ENCODE data around the gene SNX15. TPM values are rescaled to one million over a fixed set of nuclear protein-coding genes. Genes with fewer than 3 reads are reported as not detected.

Gene SNX15
- total and polyA plus RNA-seq, 4 donors: 16.2 to 28.4 (median 18.9) TPM

DNA sequence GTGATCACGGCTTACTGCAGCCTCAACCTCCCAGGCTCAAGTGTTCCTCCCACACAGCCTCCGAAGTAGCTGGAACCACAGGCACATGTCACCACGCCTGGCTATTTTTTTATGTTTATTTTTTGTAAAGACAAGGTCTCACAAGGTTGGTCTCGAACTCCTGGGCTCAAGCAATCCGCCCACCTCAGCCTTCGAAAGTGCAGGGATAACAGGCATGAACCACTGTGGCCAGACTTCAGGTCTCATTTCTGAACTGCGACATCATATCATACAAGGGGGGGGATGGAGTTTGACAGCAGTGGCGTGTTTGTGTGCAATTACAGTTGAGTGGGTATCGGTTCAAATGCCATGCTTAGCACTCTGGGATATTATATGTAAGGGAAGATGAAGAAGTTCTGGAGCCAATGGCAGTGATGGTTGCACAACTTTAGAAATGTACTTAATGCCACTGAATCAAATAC is 24.2 kb downstream of the SNX15 start:
- Histone ChIP-seq H3K4me1 (ENCODE audit: control insufficient read depth in 5 of 5, insufficient read depth in 5 of 5, low read length in 5 of 5) (peaks cover 0 to 10% (median 0%) of the 10 kb centered on the region in 5 donors), H3K9ac (ENCODE audit: insufficient read depth in 1 of 2, low read length in 2 of 2) (no peak overlapping the region), H3K27ac (ENCODE audit: low read depth in 1 of 2, low read length in 1 of 2) (no peak overlapping the region), H3K36me3 (ENCODE audit: control insufficient read depth in 4 of 4, insufficient read depth in 4 of 4, low read length in 4 of 4) (no peaks in the 10 kb centered on the region), H3K9me3 (ENCODE audit: control insufficient read depth in 4 of 4, insufficient read depth in 3 of 4, low read length in 3 of 4) (no peaks in the 10 kb centered on the region), H3K27me3 (ENCODE audit: control insufficient read depth in 3 of 3, insufficient read depth in 3 of 3, low read length in 2 of 3) (no peaks in the 10 kb centered on the region), H3K4me3 (no peak overlapping the region)
- ATAC-seq (ENCODE audit: insufficient read depth, low FRiP score): no peak
- TF ChIP-seq, protein P1, sequence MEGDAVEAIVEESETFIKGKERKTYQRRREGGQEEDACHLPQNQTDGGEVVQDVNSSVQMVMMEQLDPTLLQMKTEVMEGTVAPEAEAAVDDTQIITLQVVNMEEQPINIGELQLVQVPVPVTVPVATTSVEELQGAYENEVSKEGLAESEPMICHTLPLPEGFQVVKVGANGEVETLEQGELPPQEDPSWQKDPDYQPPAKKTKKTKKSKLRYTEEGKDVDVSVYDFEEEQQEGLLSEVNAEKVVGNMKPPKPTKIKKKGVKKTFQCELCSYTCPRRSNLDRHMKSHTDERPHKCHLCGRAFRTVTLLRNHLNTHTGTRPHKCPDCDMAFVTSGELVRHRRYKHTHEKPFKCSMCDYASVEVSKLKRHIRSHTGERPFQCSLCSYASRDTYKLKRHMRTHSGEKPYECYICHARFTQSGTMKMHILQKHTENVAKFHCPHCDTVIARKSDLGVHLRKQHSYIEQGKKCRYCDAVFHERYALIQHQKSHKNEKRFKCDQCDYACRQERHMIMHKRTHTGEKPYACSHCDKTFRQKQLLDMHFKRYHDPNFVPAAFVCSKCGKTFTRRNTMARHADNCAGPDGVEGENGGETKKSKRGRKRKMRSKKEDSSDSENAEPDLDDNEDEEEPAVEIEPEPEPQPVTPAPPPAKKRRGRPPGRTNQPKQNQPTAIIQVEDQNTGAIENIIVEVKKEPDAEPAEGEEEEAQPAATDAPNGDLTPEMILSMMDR (IDR thresholded peaks at IDR 0.05; ENCODE audit: control extremely low read depth, extremely low read depth): no peak
- no peak for DNase-seq
- 75 to 88% methylated on average over 9 of the region's 9 CpGs for WGBS, 2 donors

DNA sequence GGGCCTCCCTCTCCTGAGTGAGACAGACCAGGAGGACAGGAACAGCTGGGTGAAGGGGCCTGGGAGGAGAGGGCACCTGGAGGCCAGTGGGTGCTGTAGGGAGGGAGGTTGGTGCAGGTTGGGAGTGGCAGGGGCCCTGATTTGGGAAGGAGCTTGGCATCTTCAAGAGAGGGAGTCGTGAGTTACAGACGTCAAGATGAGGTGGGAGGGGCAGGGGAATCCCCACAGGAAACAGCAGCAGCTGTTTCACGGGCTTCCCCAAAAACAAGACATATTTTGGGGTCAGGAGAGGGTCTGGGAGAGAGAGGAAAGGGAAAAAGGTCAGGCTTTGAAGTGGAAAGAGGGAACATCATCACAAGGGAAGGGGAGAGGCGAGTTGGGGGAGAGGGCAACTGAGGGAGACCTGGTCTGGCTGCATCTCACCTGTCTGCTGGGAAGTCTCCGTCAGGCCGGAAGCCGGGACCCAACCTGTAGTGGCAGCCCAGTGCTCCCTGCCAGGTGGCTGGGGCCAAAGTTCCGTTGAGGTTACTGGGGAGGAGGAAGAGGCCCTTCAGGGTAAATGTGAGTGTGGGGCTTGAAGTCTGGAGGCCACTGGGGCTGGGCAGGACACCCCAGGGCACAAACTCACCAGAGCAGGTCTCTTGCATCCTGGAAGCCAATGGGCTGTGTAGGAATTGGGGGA is 26.7 kb downstream of the SNX15 start:
- no peak for DNase-seq
- TF ChIP-seq, protein P1 (IDR thresholded peaks at IDR 0.05; ENCODE audit: control extremely low read depth, extremely low read depth): no peak
- H3K4me1 ChIP-seq (ENCODE audit: control insufficient read depth in 5 of 5, insufficient read depth in 5 of 5, low read length in 5 of 5): no peaks in the 10 kb centered on the region
- no peak for ATAC-seq (ENCODE audit: insufficient read depth, low FRiP score)
- H3K9ac ChIP-seq (ENCODE audit: insufficient read depth in 1 of 2, low read length in 2 of 2): no peak overlapping the region
- H3K27me3 ChIP-seq (ENCODE audit: control insufficient read depth in 3 of 3, insufficient read depth in 3 of 3, low read length in 2 of 3): no peaks in the 10 kb centered on the region
- WGBS, 2 donors: 19 to 35% methylated on average over 8 of the region's 8 CpGs
- no peak overlapping the region for H3K4me3 ChIP-seq
- no peak overlapping the region for H3K27ac ChIP-seq (ENCODE audit: low read depth in 1 of 2, low read length in 1 of 2)
- H3K9me3 ChIP-seq (ENCODE audit: control insufficient read depth in 4 of 4, insufficient read depth in 3 of 4, low read length in 3 of 4): no peaks in the 10 kb centered on the region
- H3K36me3 ChIP-seq (ENCODE audit: control insufficient read depth in 4 of 4, insufficient read depth in 4 of 4, low read length in 4 of 4): no peaks in the 10 kb centered on the region

DNA sequence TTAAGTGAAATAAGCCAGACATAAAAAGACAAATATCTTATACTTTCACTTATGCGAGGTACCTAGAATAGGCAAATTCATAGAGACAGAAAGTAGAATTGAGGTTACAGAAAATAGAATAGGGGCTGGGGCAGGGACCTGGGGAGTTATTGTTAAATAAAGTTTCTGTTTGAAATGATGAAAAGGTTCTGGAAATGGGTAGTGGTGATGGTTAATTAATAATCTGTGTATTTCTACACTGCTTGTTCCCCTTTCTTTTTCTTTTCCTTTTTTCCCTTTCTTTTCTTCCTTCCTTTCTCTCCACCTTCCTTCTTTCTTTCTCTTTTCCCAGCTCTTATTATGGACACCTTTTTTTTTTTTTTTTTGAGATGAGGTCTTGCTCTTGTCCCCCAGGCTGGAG is 28.3 kb downstream of the SNX15 start:
- no peak for DNase-seq
- 78 to 85% methylated on average over 1 of the region's 1 CpG for WGBS, 2 donors
- TF ChIP-seq, protein P1 (IDR thresholded peaks at IDR 0.05; ENCODE audit: control extremely low read depth, extremely low read depth): no peak
- no peak overlapping the region for H3K4me3 ChIP-seq
- H3K36me3 ChIP-seq (ENCODE audit: control insufficient read depth in 4 of 4, insufficient read depth in 4 of 4, low read length in 4 of 4): no peaks in the 10 kb centered on the region
- H3K4me1 ChIP-seq (ENCODE audit: control insufficient read depth in 5 of 5, insufficient read depth in 5 of 5, low read length in 5 of 5): no peaks in the 10 kb centered on the region
- H3K27me3 ChIP-seq (ENCODE audit: control insufficient read depth in 3 of 3, insufficient read depth in 3 of 3, low read length in 2 of 3): no peaks in the 10 kb centered on the region
- no peak overlapping the region for H3K27ac ChIP-seq (ENCODE audit: low read depth in 1 of 2, low read length in 1 of 2)
- H3K9ac ChIP-seq (ENCODE audit: insufficient read depth in 1 of 2, low read length in 2 of 2): no peak overlapping the region
- no peaks in the 10 kb centered on the region for H3K9me3 ChIP-seq (ENCODE audit: control insufficient read depth in 4 of 4, insufficient read depth in 3 of 4, low read length in 3 of 4)
- ATAC-seq (ENCODE audit: insufficient read depth, low FRiP score): no peak

DNA sequence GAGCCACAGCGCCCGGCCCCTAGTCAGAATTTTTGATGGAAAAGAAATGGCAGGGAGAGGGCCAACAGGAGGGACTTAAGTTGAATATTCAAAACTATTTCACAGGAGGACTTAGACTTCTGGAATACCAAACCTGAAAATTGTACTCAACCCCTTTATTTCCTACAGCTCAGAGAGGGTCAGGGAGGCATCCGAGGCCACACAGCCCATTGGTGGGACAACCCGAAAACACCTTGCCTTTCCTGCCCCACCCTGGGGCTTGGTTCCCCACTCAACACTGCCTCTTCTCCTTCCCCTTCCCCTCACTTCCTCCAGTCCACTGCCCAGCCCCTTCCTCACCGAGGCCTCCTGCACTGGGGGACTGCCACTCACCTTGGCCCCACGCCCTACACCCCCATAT is 29.8 kb downstream of the SNX15 start:
- DNase-seq: no peak
- H3K9me3 ChIP-seq (ENCODE audit: control insufficient read depth in 4 of 4, insufficient read depth in 3 of 4, low read length in 3 of 4): no peaks in the 10 kb centered on the region
- ATAC-seq (ENCODE audit: insufficient read depth, low FRiP score): no peak
- H3K4me1 ChIP-seq (ENCODE audit: control insufficient read depth in 5 of 5, insufficient read depth in 5 of 5, low read length in 5 of 5): no peaks in the 10 kb centered on the region
- H3K36me3 ChIP-seq (ENCODE audit: control insufficient read depth in 4 of 4, insufficient read depth in 4 of 4, low read length in 4 of 4): no peaks in the 10 kb centered on the region
- WGBS, 2 donors: 86 to 89% methylated on average over 6 of the region's 6 CpGs
- H3K9ac ChIP-seq (ENCODE audit: insufficient read depth in 1 of 2, low read length in 2 of 2): no peak overlapping the region
- no peak overlapping the region for H3K27ac ChIP-seq (ENCODE audit: low read depth in 1 of 2, low read length in 1 of 2)
- no peaks in the 10 kb centered on the region for H3K27me3 ChIP-seq (ENCODE audit: control insufficient read depth in 3 of 3, insufficient read depth in 3 of 3, low read length in 2 of 3)
- H3K4me3 ChIP-seq: no peak overlapping the region
- TF ChIP-seq, protein P1 (IDR thresholded peaks at IDR 0.05; ENCODE audit: control extremely low read depth, extremely low read depth): no peak

Measured in lung (tissue), 12 donors.